Breast epithelium (tissue), 3 donors: ENCODE data around the gene DUOX2.

ENCODE experiments used
- CTCF ChIP-seq, 3 donors: fragments of 450-650 bp; IDR thresholded peaks; one replicate each; pipeline ENCODE4 v1.5.1; 2016 to 2017; ENCODE audit warnings: antibody characterized with exemption in 3 of 3, mild to moderate bottlenecking in 3 of 3, moderate library complexity in 3 of 3
- POLR2AphosphoS5 ChIP-seq, 3 donors: sonication (generic); formaldehyde crosslinking; IDR thresholded peaks; one replicate each; pipeline ENCODE4 v1.6.1; 2017; ENCODE audit warnings: antibody characterized with exemption in 3 of 3

GRCh38 chr15:45097466-45097865 is 16.5 kb downstream of the DUOX2 start:
- TF ChIP-seq CTCF (IDR thresholded peaks at IDR 0.05), result no peak
- no peak for TF ChIP-seq POLR2AphosphoS5 (IDR thresholded peaks at IDR 0.05)
